ENCODE results near the gene TMEM209. TPM values are rescaled to one million over a fixed set of nuclear protein-coding genes. Genes with fewer than 3 reads are reported as not detected.

The TMEM209 gene
- total RNA-seq, 2 donors from 2014 or later = 7.3 to 8.8 TPM

- no peak for DNase-seq (ENCODE audit: low spot score)
- no peak for TF ChIP-seq CTCF (IDR thresholded peaks at IDR 0.05)
Observed at GRCh38 chr7:130141884-130142653, 63.1 kb downstream of the TMEM209 start.

GRCh38 chr7:130141161-130141883 lies 63.9 kb downstream of the TMEM209 start:
- Histone ChIP-seq H3K36me3 (no peaks in the 10 kb centered on the region), H3K9me3 (no peaks in the 10 kb centered on the region), H3K27ac (peak overlapping the region; percentile 56 to 75), H3K4me1 (peaks cover 0 to 17% of the 10 kb centered on the region in 2 donors), H3K4me3 (peak overlapping the region; percentile 52 to 65), H3K27me3 (no peaks in the 10 kb centered on the region)
- peak; percentile 62 for DNase-seq (ENCODE audit: low spot score)
- TF ChIP-seq CTCF (IDR thresholded peaks at IDR 0.05) = no peak

More at GRCh38 chr7:130141884-130142653, 63.1 kb downstream of the TMEM209 start:
- H3K4me3 ChIP-seq = peak overlapping the region; percentile 52 to 65
- H3K9me3 ChIP-seq = no peaks in the 10 kb centered on the region
- H3K36me3 ChIP-seq = no peaks in the 10 kb centered on the region
- H3K27ac ChIP-seq = peak overlapping the region in 1 of 2 donors; percentile 75
- H3K27me3 ChIP-seq = no peaks in the 10 kb centered on the region
- H3K4me1 ChIP-seq = peaks cover 0 to 17% of the 10 kb centered on the region in 2 donors

- DNase-seq (ENCODE audit: low spot score) = no peak
- no peaks in the 10 kb centered on the region for H3K27me3 ChIP-seq
- peaks cover 3% of the 10 kb centered on the region for H3K36me3 ChIP-seq
- peaks cover 0 to 17% of the 10 kb centered on the region in 2 donors for H3K4me1 ChIP-seq
- peak overlapping the region in 1 of 2 donors; percentile 75 for H3K27ac ChIP-seq
- H3K4me3 ChIP-seq = peak overlapping the region; percentile 52 to 65
- TF ChIP-seq CTCF (IDR thresholded peaks at IDR 0.05) = no peak
- H3K9me3 ChIP-seq = no peaks in the 10 kb centered on the region
Observed at GRCh38 chr7:130140551-130141160, 64.5 kb downstream of the TMEM209 start.

- Histone ChIP-seq H3K4me1 (peaks cover 0 to 17% of the 10 kb centered on the region in 2 donors), H3K4me3 (no peak overlapping the region), H3K27me3 (no peaks in the 10 kb centered on the region), H3K27ac (no peak overlapping the region), H3K36me3 (peaks cover 12% of the 10 kb centered on the region), H3K9me3 (no peaks in the 10 kb centered on the region)
- DNase-seq (ENCODE audit: low spot score) = no peak
- TF ChIP-seq CTCF (IDR thresholded peaks at IDR 0.05) = no peak
Observed at GRCh38 chr7:130139193-130139960, 65.8 kb downstream of the TMEM209 start.

GRCh38 chr7:130137207-130137606 lies 68.0 kb downstream of the TMEM209 start:
- H3K27ac ChIP-seq = no peak overlapping the region
- no peak for DNase-seq (ENCODE audit: low spot score)
- no peaks in the 10 kb centered on the region for H3K9me3 ChIP-seq
- H3K27me3 ChIP-seq = no peaks in the 10 kb centered on the region
- no peak overlapping the region for H3K4me3 ChIP-seq
- H3K36me3 ChIP-seq = peaks cover 26% of the 10 kb centered on the region
- H3K4me1 ChIP-seq = peaks cover 0 to 17% of the 10 kb centered on the region in 2 donors
- no peak for TF ChIP-seq CTCF (IDR thresholded peaks at IDR 0.05)

All from right atrium auricular region (tissue), 2 donors.